GM23248 (cell line): ENCODE measurements around the gene IVL.

ENCODE experiments used
- EZH2 ChIP-seq: fragments of 200-600 bp; sonication (generic); IDR thresholded peaks from 2 replicates; pipeline ENCODE4 v1.6.1; 2018; ENCODE audit warnings: antibody characterized with exemption, mild to moderate bottlenecking; ENCODE audit not compliant: insufficient read depth, poor library complexity, severe bottlenecking
- EZH2phosphoT487 ChIP-seq: fragments of 200-600 bp; sonication (generic); IDR thresholded peaks from 2 replicates; pipeline ENCODE4 v1.6.1; 2018; ENCODE audit warnings: antibody characterized with exemption, moderate library complexity, mild to moderate bottlenecking, low read depth; ENCODE audit not compliant: insufficient read depth

DNA sequence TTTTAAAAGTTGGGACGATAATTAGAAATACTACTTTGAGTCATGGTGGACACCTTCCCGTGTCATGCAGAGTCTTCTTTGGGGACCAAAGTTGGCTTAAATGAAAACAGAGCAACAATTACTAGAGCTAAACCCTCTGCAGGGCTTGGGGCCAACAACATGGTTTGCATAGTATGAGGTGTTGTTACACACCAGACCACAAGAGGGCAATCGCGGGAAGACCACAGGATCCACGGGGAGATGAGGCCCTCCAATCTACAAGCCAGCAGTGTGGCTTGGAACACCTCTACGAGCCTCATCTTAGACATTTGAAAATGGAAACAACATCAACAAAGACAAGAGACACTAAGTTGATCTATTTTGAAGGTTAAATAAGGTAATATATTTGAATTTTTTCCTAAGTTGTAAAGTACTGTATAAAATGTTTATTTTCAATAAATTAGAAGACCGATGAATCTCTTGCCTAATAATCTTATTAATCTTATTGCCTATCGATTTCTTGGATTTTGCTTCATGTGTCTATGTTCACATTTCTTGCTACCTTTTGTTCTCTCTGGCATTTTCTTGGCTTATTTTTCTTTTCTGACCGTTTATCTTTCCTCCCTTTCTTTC, 38.4 kb upstream of the IVL start:
- TF ChIP-seq EZH2, result no peak
- no peak for TF ChIP-seq EZH2phosphoT487
